GM23248 (cell line): Measurements from ENCODE around the gene CIROP.

Source experiments
- EZH2 ChIP-seq: fragments of 200-600 bp; sonication (generic); IDR thresholded peaks from 2 replicates; pipeline ENCODE4 v1.6.1; 2018; ENCODE audit warnings: antibody characterized with exemption, mild to moderate bottlenecking; ENCODE audit not compliant: insufficient read depth, poor library complexity, severe bottlenecking
- EZH2phosphoT487 ChIP-seq: fragments of 200-600 bp; sonication (generic); IDR thresholded peaks from 2 replicates; pipeline ENCODE4 v1.6.1; 2018; ENCODE audit warnings: antibody characterized with exemption, moderate library complexity, mild to moderate bottlenecking, low read depth; ENCODE audit not compliant: insufficient read depth

- TF ChIP-seq EZH2 (no peak), EZH2phosphoT487 (no peak)
These were observed 41.6 kb upstream of the CIROP start for GRCh38 chr14:23146351-23146910.
